ENCODE results near the gene COL27A1.

The COL27A1 gene

GRCh38 chr9:114247077-114247476 is 91.7 kb downstream of the COL27A1 start:
- DNase-seq (ENCODE audit: low read depth, low spot score): no peak
- TF ChIP-seq CTCF (IDR thresholded peaks at IDR 0.05; ENCODE audit: insufficient read depth, low read length, missing control alignments): no peak
- CTCF ChIA-PET: interaction anchor here (1.1 to 1.4 kb wide), 3 partner anchors 10 to 90 kb away, joined by 3 to 5 read pairs (median 4); no protein-coding TSS in a partner anchor
- H3K4me3 ChIP-seq (ENCODE audit: low read depth, low read length): no peak overlapping the region
- POLR2A ChIA-PET: no interaction called here

- POLR2A ChIA-PET: no interaction called here
- H3K4me3 ChIP-seq (ENCODE audit: low read depth, low read length): no peak overlapping the region
- DNase-seq (ENCODE audit: low read depth, low spot score): no peak
- TF ChIP-seq CTCF (IDR thresholded peaks at IDR 0.05; ENCODE audit: insufficient read depth, low read length, missing control alignments): no peak
- CTCF ChIA-PET: interaction anchor here (1.1 kb wide), 1 partner anchor 11 kb away, joined by 4 read pairs; no protein-coding TSS in a partner anchor
Measured at GRCh38 chr9:114247491-114247890, 92.2 kb downstream of the COL27A1 start.

GRCh38 chr9:114248299-114248707 is 93.0 kb downstream of the COL27A1 start:
- no peak for DNase-seq (ENCODE audit: low read depth, low spot score)
- ChIA-PET CTCF (interaction anchor here (0.8 to 4.0 kb wide), 5 partner anchors 8 to 140 kb away, joined by 3 to 24 read pairs (median 15); no protein-coding TSS in a partner anchor), POLR2A (interaction anchor here (0.6 kb wide), 1 partner anchor 40 kb away, joined by 3 read pairs; no protein-coding TSS in a partner anchor)
- no peak for TF ChIP-seq CTCF (IDR thresholded peaks at IDR 0.05; ENCODE audit: insufficient read depth, low read length, missing control alignments)
- H3K4me3 ChIP-seq (ENCODE audit: low read depth, low read length): no peak overlapping the region

GRCh38 chr9:114249424-114250234 is 94.3 kb downstream of the COL27A1 start:
- no peak for DNase-seq (ENCODE audit: low read depth, low spot score)
- H3K4me3 ChIP-seq (ENCODE audit: low read depth, low read length): no peak overlapping the region
- ChIA-PET POLR2A (no interaction called here), CTCF (interaction anchor here (0.8 to 4.0 kb wide), 8 partner anchors 10 to 167 kb away, joined by 3 to 24 read pairs (median 10); partner anchors contain the start of gene COL27A1)
- no peak for TF ChIP-seq CTCF (IDR thresholded peaks at IDR 0.05; ENCODE audit: insufficient read depth, low read length, missing control alignments)

GRCh38 chr9:114250235-114250568 is 94.9 kb downstream of the COL27A1 start:
- TF ChIP-seq CTCF (IDR thresholded peaks at IDR 0.05; ENCODE audit: insufficient read depth, low read length, missing control alignments): no peak
- DNase-seq (ENCODE audit: low read depth, low spot score): peak; percentile 73
- ChIA-PET CTCF (interaction anchor here (0.8 to 4.0 kb wide), 9 partner anchors 10 to 167 kb away, joined by 3 to 24 read pairs (median 10); partner anchors contain the start of gene COL27A1), POLR2A (no interaction called here)
- H3K4me3 ChIP-seq (ENCODE audit: low read depth, low read length): no peak overlapping the region

GRCh38 chr9:114250648-114251047 is 95.3 kb downstream of the COL27A1 start:
- no peak for TF ChIP-seq CTCF (IDR thresholded peaks at IDR 0.05; ENCODE audit: insufficient read depth, low read length, missing control alignments)
- H3K4me3 ChIP-seq (ENCODE audit: low read depth, low read length): no peak overlapping the region
- no peak for DNase-seq (ENCODE audit: low read depth, low spot score)
- ChIA-PET CTCF (interaction anchor here (0.8 to 4.0 kb wide), 9 partner anchors 10 to 168 kb away, joined by 3 to 24 read pairs (median 10); partner anchors contain the start of gene COL27A1), POLR2A (no interaction called here)
